Measurements from ENCODE around the gene ENOX2. TPM values are rescaled to one million over a fixed set of nuclear protein-coding genes. Genes with fewer than 3 reads are reported as not detected.
A peak's percentile ranks its signal among the peaks of the same experiment; 100 is the strongest.

Gene ENOX2
- total and polyA plus RNA-seq, 2 experiments from 2014 or later: 16.0 to 34.0 TPM

- peak; percentile 61 to 68 for DNase-seq (ENCODE audit: low read depth in 1 of 2, low spot score in 1 of 2)
- H3K27ac ChIP-seq: no peak overlapping the region
- no peaks in the 10 kb centered on the region for H3K9me3 ChIP-seq (ENCODE audit: low read depth)
- no peaks in the 10 kb centered on the region for H3K4me1 ChIP-seq (ENCODE audit: low read depth)
- no peaks in the 10 kb centered on the region for H3K36me3 ChIP-seq
- peak; percentile 76 for TF ChIP-seq CTCF (IDR thresholded peaks at IDR 0.05; ENCODE audit: low read depth, low read length)
- H3K27me3 ChIP-seq: no peaks in the 10 kb centered on the region
- no peak overlapping the region for H3K4me3 ChIP-seq
Measured at GRCh38 chrX:130575831-130576389, 327.1 kb downstream of the ENOX2 start.

Other genes with a start within 250 kb of the ENOX2 start
- gene ARHGAP36, start 155.1 kb upstream of the ENOX2 start, total RNA-seq: not detected in 2 replicates
- gene ARHGAP36, start 155.1 kb upstream of the ENOX2 start, polyA plus RNA-seq: not detected in 2 replicates